GM18867 (cell line): ENCODE results near the gene B3GALNT1.

Source experiments
- ATAC-seq: cut with Tn5 transposase; IDR thresholded peaks from one replicate; pipeline ENCODE4 v1.9.1; 2021; ENCODE audit warnings: mild to moderate bottlenecking, moderate library complexity; ENCODE audit not compliant: unreplicated experiment

The B3GALNT1 gene

DNA sequence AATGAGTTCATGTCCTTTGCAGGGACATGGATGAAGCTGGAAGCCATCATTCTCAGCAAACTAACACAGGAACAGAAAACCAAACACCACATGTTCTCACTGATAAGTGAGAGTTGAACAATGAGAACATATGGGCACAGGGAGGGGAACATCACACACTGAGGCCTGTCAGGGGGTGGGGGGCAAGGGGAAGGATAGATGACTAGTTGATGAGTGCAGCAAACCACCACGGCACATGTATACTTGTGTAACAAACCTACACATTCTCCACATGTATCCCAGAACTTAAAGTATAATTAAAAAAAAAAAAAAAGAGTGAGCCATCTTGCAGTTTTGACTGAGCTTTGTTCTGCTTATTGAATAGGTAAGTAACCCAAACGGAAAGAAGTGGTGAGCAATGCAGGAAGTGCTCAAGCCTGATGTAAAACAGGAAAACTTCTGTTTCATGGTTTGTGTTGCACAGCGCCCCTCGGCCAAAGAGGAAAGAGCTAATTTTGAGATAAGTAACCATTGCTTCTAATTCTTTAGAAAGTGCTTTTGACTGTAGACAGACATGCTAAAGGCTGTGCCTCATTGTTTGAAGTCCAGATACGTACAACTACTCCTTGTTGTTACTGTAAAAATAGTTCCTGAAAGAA is 70.1 kb downstream of the B3GALNT1 start:
- peak; percentile 75 for ATAC-seq
